Neuron (in vitro differentiated cells): ENCODE measurements around the gene CHDH.

Experiments used
- H2AFZ ChIP-seq: one replicate; pipeline ENCODE4 v1.6.1; 2013; ENCODE audit warnings: low read depth, mild to moderate bottlenecking, inconsistent platforms, low read length, moderate library complexity
- H3K27me3 ChIP-seq: one replicate; pipeline ENCODE4 v1.6.1; 2013; ENCODE audit warnings: low read length; ENCODE audit not compliant: insufficient read depth
- H3K36me3 ChIP-seq: one replicate; pipeline ENCODE4 v1.6.1; 2013; ENCODE audit warnings: low read length; ENCODE audit not compliant: insufficient read depth
- H3K4me1 ChIP-seq: one replicate; pipeline ENCODE4 v1.6.1; 2013; ENCODE audit warnings: low read length; ENCODE audit not compliant: insufficient read depth
- H3K4me3 ChIP-seq: 2 replicates; pipeline ENCODE4 v1.5.1; 2013; ENCODE audit warnings: mild to moderate bottlenecking, low read length, moderate library complexity
- H3K9me3 ChIP-seq: one replicate; pipeline ENCODE4 v1.6.1; 2013; ENCODE audit warnings: low read length

The CHDH gene, protein sequence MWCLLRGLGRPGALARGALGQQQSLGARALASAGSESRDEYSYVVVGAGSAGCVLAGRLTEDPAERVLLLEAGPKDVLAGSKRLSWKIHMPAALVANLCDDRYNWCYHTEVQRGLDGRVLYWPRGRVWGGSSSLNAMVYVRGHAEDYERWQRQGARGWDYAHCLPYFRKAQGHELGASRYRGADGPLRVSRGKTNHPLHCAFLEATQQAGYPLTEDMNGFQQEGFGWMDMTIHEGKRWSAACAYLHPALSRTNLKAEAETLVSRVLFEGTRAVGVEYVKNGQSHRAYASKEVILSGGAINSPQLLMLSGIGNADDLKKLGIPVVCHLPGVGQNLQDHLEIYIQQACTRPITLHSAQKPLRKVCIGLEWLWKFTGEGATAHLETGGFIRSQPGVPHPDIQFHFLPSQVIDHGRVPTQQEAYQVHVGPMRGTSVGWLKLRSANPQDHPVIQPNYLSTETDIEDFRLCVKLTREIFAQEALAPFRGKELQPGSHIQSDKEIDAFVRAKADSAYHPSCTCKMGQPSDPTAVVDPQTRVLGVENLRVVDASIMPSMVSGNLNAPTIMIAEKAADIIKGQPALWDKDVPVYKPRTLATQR

DNA sequence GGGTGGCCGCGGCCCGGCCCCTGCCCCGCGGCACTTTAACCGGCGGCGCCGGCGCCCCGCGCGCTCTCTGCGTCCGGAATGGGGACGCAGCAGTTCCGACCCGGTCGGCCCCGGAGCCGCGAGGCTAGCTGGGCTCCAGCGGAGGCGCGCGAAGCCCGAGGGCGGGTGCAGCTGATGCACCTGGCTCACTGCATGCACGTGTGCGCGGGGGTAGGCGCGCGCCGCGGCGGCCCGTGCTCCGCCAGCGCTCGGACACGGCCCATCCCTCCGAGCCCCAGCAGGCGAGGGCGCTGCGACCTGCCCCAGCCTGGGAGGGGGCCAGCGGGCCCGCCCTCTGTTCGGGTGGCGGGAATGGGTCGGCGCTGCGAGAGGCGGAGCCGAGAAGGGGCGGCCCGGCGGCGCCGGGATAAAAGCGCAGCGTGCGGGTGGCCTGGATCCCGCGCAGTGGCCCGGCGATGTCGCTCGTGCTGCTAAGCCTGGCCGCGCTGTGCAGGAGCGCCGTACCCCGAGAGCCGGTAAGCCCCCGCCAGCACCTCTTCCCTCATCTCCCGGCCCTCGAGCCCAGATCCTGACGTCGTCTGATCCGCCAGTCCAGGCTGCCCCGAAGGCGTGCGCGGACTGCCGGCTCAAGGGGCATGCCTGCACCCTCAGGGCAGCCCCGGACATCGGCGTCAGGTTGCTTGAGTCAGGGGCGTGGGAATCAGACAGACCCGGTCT, at the start of gene CHDH, which contains the start of gene IL17RB:
CHDH (minus strand) TSS at position 286 of the 717 bp plus-strand sequence. CDS start 22,411 bp downstream, outside the sequence.
IL17RB (plus strand) TSS at position 435 of the 717 bp plus-strand sequence; CDS start at position 456, 21 bp downstream.
- peaks cover 2% of the 10 kb centered on the region for H3K27me3 ChIP-seq
- no peaks in the 10 kb centered on the region for H3K9me3 ChIP-seq
- H3K36me3 ChIP-seq: no peaks in the 10 kb centered on the region
- H2AFZ ChIP-seq: peak within 1 kb of the TSS; percentile 97
- peak within 1 kb of the TSS; percentile 61 for H3K4me3 ChIP-seq
- peaks cover 5% of the 10 kb centered on the region for H3K4me1 ChIP-seq

DNA sequence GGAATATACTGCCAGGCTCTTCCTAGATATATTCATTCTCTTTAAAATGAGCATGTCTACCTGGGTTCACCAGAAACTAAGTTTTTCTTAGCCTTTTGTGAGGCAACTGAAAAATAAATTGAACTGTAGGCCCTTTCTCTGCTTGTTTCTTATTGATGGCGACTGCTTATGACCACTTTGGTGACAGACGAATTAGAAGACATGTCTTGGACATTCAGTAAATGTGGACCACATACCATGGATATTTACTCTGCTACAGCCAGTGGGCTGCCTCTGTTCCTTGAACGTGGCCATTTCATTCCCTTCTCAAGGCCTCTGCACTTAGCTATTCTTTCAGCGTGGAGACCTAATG, 46.0 kb upstream of the CHDH start:
- peaks cover 4% of the 10 kb centered on the region for H3K27me3 ChIP-seq
- peak overlapping the region; percentile 81 for H2AFZ ChIP-seq
- peak overlapping the region; percentile 89 for H3K4me3 ChIP-seq
- H3K36me3 ChIP-seq: peaks cover 8% of the 10 kb centered on the region
- peaks cover 23% of the 10 kb centered on the region for H3K4me1 ChIP-seq
- H3K9me3 ChIP-seq: no peaks in the 10 kb centered on the region

DNA sequence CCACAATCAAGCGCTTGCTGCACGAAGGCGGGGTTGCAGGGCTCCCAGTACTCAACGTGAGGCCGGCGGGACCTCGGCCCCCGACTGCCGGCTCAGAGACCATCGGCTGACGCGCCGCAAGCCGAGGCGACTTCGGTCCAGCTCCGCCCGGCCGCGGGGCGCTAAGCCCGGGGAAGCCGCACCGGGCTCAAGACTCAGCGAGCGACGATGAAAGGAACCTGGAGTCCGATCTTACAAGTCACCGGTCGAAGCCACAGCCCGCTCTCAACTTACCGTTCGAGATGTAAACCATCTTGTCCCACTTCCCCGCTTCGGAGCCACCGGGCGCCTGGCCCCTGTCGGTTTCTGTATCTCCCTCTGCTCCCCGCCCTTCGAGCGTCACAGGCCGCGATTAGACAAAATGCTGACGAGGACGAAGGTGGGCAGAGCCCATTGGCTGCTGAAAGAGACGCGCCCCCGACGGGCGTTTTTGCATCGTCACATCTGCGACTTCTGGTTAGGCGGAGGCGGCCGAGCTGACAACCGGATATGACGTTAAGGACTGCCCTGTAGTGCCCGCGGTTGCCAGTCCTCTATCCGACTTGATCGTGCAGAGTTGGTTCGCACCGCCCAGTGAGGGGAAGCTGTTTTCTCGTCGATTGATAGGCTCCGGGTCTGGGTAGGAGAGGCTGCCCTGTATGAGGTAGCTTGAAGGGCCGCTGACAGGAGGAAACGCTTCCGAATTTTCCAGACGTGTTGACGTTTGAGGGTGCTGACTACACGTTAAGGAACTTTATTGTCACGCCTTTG, 45.5 kb upstream of the CHDH start, which contains the start of gene SELENOK:
SELENOK (minus strand) TSS at position 363 of the 789 bp plus-strand sequence.
- Histone ChIP-seq H3K27me3 (no peaks in the 10 kb centered on the region), H3K4me1 (peaks cover 23% of the 10 kb centered on the region), H2AFZ (peak within 1 kb of the TSS; percentile 81), H3K36me3 (peaks cover 14% of the 10 kb centered on the region), H3K4me3 (peak within 1 kb of the TSS; percentile 89), H3K9me3 (no peaks in the 10 kb centered on the region)

DNA sequence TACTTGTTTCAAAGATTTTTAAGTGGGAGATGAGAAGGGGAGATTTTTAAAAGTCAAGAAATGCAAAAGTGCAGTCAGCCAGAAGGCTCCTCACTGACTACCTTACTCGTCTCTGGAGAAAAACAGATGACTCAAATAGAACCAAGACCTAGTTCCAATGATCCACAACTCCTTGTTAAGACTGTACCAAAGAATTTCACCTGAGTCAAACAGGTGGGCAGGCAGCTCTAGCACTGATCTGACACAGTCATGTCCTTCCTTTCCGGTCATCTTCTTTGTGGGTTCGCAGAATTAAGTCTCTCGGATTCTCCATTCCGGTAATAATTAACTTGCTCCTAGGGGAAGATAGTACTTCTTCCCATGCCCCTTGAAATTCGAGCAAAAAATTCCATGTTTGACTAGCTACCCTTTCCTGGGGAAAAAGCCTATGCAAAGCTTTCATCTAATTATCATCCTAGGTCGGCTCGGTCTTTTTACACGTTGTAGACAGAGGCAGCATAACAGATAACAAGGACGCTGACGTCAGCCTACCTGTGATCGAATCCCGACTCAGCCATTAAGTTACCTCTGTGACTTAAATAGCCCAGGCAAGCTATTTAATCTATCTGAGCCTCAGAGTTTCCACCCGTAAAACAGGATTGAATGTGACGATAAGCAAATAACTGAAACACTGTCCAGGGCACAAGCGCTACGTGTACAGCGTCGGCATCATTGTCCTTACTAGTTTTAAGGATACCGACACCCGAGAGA, 44.7 kb upstream of the CHDH start:
- peak overlapping the region; percentile 81 for H2AFZ ChIP-seq
- H3K4me1 ChIP-seq: peaks cover 23% of the 10 kb centered on the region

DNA sequence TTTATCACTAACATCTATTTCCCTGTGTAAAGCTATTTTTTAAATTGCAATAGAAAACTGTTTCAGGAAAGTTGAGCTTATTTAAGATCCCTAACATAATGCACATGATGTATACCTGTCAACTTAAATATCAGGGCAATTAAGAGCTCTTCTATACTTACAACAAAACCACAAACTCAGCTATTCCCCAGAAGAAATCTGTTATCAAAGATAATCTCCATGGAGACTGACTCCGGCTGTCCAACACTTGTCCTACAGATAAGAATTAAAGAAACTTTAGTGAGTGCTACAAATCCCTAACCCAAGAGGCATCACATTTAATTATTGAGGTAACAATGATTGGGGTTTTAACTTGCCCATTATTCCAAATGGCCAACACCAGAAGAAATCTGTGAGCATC, 42.0 kb upstream of the CHDH start:
- Histone ChIP-seq H3K4me3 (no peak overlapping the region), H3K9me3 (no peaks in the 10 kb centered on the region), H3K4me1 (peaks cover 23% of the 10 kb centered on the region), H3K27me3 (no peaks in the 10 kb centered on the region), H2AFZ (no peak overlapping the region), H3K36me3 (peaks cover 36% of the 10 kb centered on the region)

More for the DNA sequence above, 44.7 kb upstream of the CHDH start:
- Histone ChIP-seq H3K27me3 (no peaks in the 10 kb centered on the region), H3K4me3 (peak overlapping the region; percentile 89), H3K36me3 (peaks cover 17% of the 10 kb centered on the region), H3K9me3 (no peaks in the 10 kb centered on the region)

DNA sequence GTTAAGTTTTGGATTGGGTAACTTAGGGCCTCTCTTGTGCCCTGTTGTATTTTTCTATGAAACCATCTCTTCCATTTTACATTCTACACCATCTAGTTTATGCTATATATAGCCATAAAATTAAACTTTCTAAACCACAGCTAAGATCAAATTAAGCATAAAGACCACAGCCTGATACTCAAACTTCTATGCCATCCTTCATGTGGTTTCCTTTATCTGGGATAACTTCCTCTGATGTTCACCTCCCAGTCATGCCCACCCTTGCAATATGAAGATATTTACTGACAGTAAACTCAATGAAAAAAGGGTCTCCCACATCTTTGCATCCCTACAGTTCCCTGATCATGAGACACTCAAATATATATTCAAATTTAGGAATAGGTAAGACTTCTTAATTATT, 41.2 kb upstream of the CHDH start:
- Histone ChIP-seq H3K4me1 (peaks cover 17% of the 10 kb centered on the region), H3K36me3 (peaks cover 36% of the 10 kb centered on the region)

DNA sequence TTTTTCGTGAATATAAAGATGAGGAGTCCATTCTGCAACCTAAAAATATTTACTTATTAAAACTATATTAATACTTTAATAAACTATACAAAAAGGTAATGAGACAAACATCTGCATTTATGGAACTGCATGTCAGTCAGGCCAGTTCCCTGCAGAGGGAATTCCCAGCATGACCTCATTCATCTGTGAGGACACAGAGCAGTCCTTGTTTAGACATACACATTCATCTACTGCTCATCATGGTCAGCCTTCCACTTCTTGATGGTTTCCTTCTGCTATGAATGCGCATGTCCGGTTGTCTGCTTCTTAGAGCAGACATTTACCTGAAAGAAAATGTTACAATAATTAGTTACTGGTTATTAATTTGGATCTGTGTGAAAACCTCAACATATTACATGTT, 39.0 kb upstream of the CHDH start:
- Histone ChIP-seq H3K4me1 (peaks cover 22% of the 10 kb centered on the region), H3K9me3 (no peaks in the 10 kb centered on the region), H3K27me3 (no peaks in the 10 kb centered on the region), H3K36me3 (peaks cover 36% of the 10 kb centered on the region), H2AFZ (no peak overlapping the region), H3K4me3 (no peak overlapping the region)

More for the DNA sequence above, 41.2 kb upstream of the CHDH start:
- H3K9me3 ChIP-seq: no peaks in the 10 kb centered on the region
- H2AFZ ChIP-seq: no peak overlapping the region
- no peaks in the 10 kb centered on the region for H3K27me3 ChIP-seq
- H3K4me3 ChIP-seq: no peak overlapping the region

DNA sequence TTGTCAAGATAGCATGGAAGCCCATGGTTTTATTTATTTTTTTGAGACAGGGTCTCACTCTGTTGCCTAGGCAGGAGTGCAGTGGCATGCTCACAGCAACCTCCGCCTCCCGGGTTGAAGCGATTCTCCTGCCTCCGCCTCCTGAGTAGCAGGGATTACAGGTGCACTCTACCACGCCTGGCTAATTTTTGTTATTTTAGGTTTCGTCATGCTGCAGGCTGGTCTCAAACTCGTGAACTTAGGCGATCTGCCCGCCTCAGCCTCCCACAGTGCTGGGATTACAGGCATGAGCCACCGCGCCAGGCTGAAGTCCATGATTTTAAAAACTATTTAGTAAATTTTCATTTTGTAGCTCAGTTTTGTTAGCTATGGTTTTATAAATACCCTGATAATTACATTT, 38.4 kb upstream of the CHDH start:
- H3K4me3 ChIP-seq: no peak overlapping the region
- no peaks in the 10 kb centered on the region for H3K9me3 ChIP-seq
- peaks cover 21% of the 10 kb centered on the region for H3K4me1 ChIP-seq
- peaks cover 42% of the 10 kb centered on the region for H3K36me3 ChIP-seq
- H3K27me3 ChIP-seq: no peaks in the 10 kb centered on the region
- H2AFZ ChIP-seq: no peak overlapping the region

DNA sequence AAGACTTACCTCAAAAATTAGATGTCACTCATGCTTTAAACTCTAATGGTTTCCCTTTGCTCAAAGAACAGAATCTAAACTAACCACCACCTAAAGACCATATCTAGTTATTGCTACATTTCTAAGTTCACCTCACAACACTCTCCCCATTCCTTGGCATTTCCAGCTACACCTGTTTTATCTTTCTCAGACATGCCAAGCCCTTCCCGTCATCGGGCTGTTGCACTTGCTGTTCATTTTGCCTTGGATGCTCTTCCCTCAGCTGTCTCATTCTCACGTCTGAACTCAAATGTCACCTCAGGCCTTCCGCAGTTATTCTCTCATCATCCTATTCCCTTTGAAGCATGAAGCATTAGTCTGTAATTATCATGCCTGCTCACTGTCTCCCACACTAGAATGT, 36.8 kb upstream of the CHDH start:
- Histone ChIP-seq H3K4me3 (no peak overlapping the region), H3K27me3 (no peaks in the 10 kb centered on the region), H2AFZ (no peak overlapping the region), H3K9me3 (no peaks in the 10 kb centered on the region), H3K4me1 (peaks cover 18% of the 10 kb centered on the region), H3K36me3 (peaks cover 54% of the 10 kb centered on the region)

DNA sequence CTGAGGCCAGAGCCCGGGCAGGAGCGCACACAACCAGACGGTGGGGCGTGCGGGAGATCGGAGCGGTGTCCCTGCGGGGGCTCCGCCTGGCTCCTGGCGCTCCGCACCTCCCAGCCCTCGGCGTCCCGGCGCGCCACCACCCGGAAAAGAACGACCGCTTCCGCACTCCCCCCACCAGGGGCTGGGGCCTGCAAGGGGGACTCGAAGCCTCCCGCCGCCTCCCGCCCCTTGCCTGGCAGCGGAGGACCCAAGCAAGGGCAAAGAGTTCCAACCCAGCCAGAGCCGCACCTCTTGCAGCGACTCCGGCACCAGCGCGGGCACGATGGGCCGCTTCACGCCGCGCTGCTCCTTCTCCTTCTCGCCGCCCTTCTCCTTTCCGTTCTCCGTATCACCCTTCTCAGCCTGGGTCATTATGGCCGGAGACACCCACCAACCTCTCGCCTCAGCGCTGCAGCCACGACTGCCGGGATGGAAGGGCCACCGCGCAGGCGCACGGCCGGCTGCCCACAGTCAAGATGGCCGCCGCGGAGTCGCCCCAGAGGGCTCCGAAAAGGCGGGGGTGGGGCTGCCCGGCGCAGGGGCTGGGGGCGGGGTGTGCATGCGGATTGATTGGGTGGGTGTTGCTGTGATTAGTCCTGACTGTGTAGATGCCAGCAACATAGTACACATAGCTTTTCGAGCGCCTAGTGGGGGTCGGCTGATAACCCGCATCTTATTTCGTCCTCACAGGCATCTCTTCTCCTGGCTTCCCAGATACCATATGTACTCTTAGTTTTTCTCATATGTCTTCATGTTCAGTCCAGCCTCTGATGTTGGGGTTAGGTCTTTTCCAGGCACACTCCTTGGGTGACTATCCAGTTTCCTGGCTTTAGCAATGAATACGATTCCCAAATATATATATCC, 35.7 kb upstream of the CHDH start, which contains the start of gene ACTR8:
ACTR8 (minus strand) TSS at position 462 of the 903 bp plus-strand sequence; CDS start at position 411, 51 bp downstream.
- H3K9me3 ChIP-seq: no peaks in the 10 kb centered on the region
- H3K36me3 ChIP-seq: peaks cover 56% of the 10 kb centered on the region
- H3K27me3 ChIP-seq: no peaks in the 10 kb centered on the region
- peak within 1 kb of the TSS; percentile 97 for H3K4me3 ChIP-seq
- peak within 1 kb of the TSS; percentile 53 for H2AFZ ChIP-seq
- H3K4me1 ChIP-seq: peaks cover 18% of the 10 kb centered on the region
